Right lobe of liver (tissue), 4 donors: ENCODE measurements around the gene KRTAP10-11.

ENCODE experiments used
- POLR2A ChIP-seq: fragments of 450-650 bp; IDR thresholded peaks from one replicate; pipeline ENCODE4 v1.6.1; 2017; ENCODE audit warnings: antibody characterized with exemption, mild to moderate bottlenecking
- TF ChIP-seq, protein P1 (sequence below), 4 donors: fragments of 200-600 bp in 3 of 4; fragments of 450-650 bp in 1 of 4; IDR thresholded peaks; one replicate each; pipeline versions ENCODE4 v1.5.1 to v1.8.0; 2016 to 2022; ENCODE audit warnings: antibody characterized with exemption in 4 of 4, mild to moderate bottlenecking in 2 of 4
- donor health status: DM: no; HTN: no; CAD: no.
- donor health status: DM: no; HTN: no; CAD: no.
- donor health status: DM: no; HTN: yes; CAD: no.

DNA sequence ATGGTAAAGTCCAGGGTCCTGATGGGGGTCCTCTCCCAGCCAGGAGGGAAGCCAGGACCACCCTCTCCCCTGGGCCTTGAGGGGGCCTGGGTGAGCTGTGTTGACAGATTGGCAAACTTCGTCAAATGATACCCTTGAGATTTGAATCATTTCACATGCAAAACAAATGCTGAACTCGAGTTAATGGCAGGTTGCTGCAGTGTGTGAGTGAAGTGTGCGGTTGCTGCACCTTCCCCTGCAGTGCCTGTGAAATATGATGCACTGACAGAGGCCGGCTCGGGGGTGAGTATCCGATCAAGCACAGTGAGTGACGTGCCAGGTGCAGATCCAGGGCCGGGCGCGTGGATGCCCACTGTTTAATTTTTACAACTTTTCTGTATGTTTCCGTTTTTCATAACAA lies 41.5 kb downstream of the KRTAP10-11 start:
- TF ChIP-seq, protein P1, sequence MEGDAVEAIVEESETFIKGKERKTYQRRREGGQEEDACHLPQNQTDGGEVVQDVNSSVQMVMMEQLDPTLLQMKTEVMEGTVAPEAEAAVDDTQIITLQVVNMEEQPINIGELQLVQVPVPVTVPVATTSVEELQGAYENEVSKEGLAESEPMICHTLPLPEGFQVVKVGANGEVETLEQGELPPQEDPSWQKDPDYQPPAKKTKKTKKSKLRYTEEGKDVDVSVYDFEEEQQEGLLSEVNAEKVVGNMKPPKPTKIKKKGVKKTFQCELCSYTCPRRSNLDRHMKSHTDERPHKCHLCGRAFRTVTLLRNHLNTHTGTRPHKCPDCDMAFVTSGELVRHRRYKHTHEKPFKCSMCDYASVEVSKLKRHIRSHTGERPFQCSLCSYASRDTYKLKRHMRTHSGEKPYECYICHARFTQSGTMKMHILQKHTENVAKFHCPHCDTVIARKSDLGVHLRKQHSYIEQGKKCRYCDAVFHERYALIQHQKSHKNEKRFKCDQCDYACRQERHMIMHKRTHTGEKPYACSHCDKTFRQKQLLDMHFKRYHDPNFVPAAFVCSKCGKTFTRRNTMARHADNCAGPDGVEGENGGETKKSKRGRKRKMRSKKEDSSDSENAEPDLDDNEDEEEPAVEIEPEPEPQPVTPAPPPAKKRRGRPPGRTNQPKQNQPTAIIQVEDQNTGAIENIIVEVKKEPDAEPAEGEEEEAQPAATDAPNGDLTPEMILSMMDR (IDR thresholded peaks at IDR 0.05) = no peak
- TF ChIP-seq POLR2A = no peak
